Effector CD8-positive, alpha-beta T cell (primary cell): ENCODE data around the gene RHOBTB1.
"Not testable (repeated sequence)": the region's sequence is repeated elsewhere in the genome, so short reads cannot be mapped to it uniquely, and the experiment has no call there.

Source experiments
- DNase-seq: peaks from one replicate; lab custom pipeline; 2025; lab: John Stamatoyannopoulos, UW

Gene RHOBTB1

GRCh38 chr10:60906825-60907224 is 37.2 kb downstream of the RHOBTB1 start:
- not testable (repeated sequence) for DNase-seq

- no peak for DNase-seq
Measured at GRCh38 chr10:60906411-60906810, 37.6 kb downstream of the RHOBTB1 start.

GRCh38 chr10:60905580-60905979 is 38.4 kb downstream of the RHOBTB1 start:
- DNase-seq: no peak

- no peak for DNase-seq
Measured at GRCh38 chr10:60903096-60903495, 40.9 kb downstream of the RHOBTB1 start.

GRCh38 chr10:60901561-60902235 is 42.3 kb downstream of the RHOBTB1 start:
- DNase-seq: no peak

- DNase-seq: no peak
Measured at GRCh38 chr10:60899266-60899665, 44.7 kb downstream of the RHOBTB1 start.

GRCh38 chr10:60898321-60898720 is 45.7 kb downstream of the RHOBTB1 start:
- no peak for DNase-seq

- DNase-seq: no peak
Measured at GRCh38 chr10:60896810-60897209, 47.2 kb downstream of the RHOBTB1 start.

- no peak for DNase-seq
Measured at GRCh38 chr10:60896033-60896432, 48.0 kb downstream of the RHOBTB1 start.

- no peak for DNase-seq
Measured at GRCh38 chr10:60894786-60895185, 49.2 kb downstream of the RHOBTB1 start.

GRCh38 chr10:60893231-60893630 is 50.8 kb downstream of the RHOBTB1 start:
- DNase-seq: no peak

- DNase-seq: no peak
Measured at GRCh38 chr10:60892571-60892970, 51.4 kb downstream of the RHOBTB1 start.

- no peak for DNase-seq
Measured at GRCh38 chr10:60890811-60891210, 53.2 kb downstream of the RHOBTB1 start.

- no peak for DNase-seq
Measured at GRCh38 chr10:60883187-60883586, 60.8 kb downstream of the RHOBTB1 start.

GRCh38 chr10:60878224-60878623 is 65.8 kb downstream of the RHOBTB1 start:
- DNase-seq: no peak

GRCh38 chr10:60877777-60878120 is 66.2 kb downstream of the RHOBTB1 start:
- no peak for DNase-seq

- DNase-seq: no peak
Measured at GRCh38 chr10:60877061-60877776, 66.8 kb downstream of the RHOBTB1 start.

- DNase-seq: no peak
Measured at GRCh38 chr10:60873758-60874157, 70.2 kb downstream of the RHOBTB1 start.

- no peak for DNase-seq
Measured at GRCh38 chr10:60872451-60872850, 71.5 kb downstream of the RHOBTB1 start.

GRCh38 chr10:60871215-60871614 is 72.8 kb downstream of the RHOBTB1 start:
- DNase-seq: no peak

- no peak for DNase-seq
Measured at GRCh38 chr10:60870803-60871202, 73.2 kb downstream of the RHOBTB1 start.

GRCh38 chr10:60870416-60870728 is 73.6 kb downstream of the RHOBTB1 start:
- DNase-seq: no peak

GRCh38 chr10:60869652-60870415 is 74.2 kb downstream of the RHOBTB1 start:
- DNase-seq: no peak
